ENCODE measurements around the gene PTPRT.

DNA sequence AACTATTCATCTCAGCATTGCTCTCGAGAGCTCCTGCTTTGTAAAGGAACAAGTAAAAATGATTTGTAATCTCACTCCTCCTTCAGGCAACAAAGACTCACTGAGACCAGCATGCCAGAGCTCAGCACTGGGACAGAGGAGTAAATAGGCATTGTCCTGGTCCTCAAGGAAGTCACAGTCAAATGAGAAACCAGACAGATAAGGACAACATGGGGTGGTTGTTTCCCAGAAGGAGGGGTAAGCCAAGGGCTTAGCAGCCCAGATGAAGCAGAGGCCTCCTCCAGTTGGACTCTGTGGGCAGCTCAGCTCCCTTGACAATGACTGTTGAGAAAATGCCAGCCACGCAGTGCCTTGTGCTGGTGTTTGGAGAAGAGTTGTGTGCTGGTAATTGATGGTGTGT lies 1145.8 kb downstream of the PTPRT start:
- TF ChIP-seq POLR2AphosphoS5 (IDR thresholded peaks at IDR 0.05) (no peak), POLR2A (IDR thresholded peaks at IDR 0.05) (no peak), EP300 (IDR thresholded peaks at IDR 0.05; ENCODE audit: low read depth) (no peak)
- TF ChIP-seq, protein P1, sequence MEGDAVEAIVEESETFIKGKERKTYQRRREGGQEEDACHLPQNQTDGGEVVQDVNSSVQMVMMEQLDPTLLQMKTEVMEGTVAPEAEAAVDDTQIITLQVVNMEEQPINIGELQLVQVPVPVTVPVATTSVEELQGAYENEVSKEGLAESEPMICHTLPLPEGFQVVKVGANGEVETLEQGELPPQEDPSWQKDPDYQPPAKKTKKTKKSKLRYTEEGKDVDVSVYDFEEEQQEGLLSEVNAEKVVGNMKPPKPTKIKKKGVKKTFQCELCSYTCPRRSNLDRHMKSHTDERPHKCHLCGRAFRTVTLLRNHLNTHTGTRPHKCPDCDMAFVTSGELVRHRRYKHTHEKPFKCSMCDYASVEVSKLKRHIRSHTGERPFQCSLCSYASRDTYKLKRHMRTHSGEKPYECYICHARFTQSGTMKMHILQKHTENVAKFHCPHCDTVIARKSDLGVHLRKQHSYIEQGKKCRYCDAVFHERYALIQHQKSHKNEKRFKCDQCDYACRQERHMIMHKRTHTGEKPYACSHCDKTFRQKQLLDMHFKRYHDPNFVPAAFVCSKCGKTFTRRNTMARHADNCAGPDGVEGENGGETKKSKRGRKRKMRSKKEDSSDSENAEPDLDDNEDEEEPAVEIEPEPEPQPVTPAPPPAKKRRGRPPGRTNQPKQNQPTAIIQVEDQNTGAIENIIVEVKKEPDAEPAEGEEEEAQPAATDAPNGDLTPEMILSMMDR (IDR thresholded peaks at IDR 0.05) = no peak

Data from transverse colon (tissue), 4 donors.